ENCODE data around the gene TAS2R46.
"Not testable (repeated sequence)": the region's sequence is repeated elsewhere in the genome, so short reads cannot be mapped to it uniquely, and the experiment has no call there.

TAS2R46 gene, protein sequence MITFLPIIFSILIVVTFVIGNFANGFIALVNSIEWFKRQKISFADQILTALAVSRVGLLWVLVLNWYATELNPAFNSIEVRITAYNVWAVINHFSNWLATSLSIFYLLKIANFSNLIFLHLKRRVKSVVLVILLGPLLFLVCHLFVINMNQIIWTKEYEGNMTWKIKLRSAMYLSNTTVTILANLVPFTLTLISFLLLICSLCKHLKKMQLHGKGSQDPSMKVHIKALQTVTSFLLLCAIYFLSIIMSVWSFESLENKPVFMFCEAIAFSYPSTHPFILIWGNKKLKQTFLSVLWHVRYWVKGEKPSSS

DNA sequence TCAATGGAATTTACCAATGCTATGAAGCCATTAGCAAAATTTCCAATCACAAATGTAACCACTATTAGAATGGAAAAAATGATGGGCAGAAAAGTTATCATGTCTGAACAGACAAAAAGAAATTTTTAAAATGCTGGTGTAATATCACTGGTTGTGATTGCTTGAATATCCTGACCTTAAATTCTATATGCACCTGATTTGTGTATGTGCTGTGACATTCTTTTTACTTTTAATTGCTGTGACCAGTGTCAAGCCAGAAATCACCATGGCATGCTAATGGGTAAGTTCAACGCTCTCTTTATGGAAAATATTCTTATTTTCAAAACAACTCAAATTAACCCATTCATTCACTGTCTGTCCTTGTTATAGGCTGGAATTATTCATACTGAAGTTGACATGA lies at the start of gene TAS2R46:
TSS of gene TAS2R46 (minus strand) at position 101 of the 400 bp plus-strand sequence. CDS start at position 101, 0 bp downstream.
- not testable (repeated sequence) for DNase-seq

DNA sequence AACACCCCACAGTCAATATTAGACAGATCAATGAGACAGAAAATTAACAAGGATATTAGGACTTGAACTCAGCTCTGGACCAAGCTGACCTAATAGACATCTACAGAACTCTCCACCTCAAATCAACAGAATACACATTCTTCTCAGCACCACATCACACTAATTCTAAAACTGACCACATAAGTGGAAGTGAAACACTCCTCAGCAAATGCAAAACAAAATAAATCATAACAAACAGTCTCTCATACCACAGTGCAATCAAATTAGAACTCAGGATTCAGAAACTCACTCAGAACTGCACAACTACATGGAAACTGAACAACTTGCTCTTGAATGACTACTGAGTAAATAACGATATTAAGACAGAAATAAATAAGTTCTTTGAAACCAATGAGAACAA lies 49.1 kb upstream of the TAS2R46 start:
- not testable (repeated sequence) for DNase-seq

DNA sequence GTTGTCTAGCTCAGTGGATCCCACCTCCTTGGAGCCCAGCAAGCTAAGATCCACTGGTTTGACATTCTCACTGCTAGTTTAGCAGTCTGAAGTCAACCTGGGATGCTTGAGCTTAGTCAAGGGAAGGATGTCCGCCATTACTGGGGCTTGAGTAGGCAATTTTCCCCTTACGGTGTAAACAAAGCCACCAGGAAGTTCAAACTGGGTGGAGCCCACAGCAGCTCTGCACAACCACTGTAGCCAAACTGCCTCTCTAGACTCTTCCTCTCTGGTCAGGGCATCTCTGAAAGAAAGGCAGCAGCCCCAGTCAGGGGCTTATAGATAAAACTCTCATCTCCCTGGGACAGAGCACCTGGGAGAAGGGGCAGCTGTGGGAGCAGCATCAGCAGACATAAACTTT lies 46.8 kb upstream of the TAS2R46 start:
- DNase-seq: no peak

DNA sequence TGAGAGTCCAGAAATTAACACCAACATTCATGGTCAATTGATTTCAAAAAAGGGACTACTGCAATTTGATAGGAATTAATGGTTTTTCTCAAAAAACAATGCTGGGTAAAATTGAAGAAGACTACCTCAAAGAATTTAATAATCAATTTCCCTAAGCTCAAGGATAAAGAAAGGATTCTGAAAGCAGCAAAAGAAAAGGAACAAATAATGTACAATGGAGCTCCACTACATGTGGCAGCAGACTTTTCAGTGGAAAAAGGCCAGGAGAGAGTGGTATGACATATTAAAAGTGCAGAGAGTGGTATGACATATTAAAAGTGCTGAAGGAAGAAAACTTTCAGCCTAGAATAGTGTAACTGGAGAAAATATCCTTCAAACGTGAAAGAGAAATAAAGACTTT lies 45.6 kb upstream of the TAS2R46 start:
- no peak for DNase-seq

DNA sequence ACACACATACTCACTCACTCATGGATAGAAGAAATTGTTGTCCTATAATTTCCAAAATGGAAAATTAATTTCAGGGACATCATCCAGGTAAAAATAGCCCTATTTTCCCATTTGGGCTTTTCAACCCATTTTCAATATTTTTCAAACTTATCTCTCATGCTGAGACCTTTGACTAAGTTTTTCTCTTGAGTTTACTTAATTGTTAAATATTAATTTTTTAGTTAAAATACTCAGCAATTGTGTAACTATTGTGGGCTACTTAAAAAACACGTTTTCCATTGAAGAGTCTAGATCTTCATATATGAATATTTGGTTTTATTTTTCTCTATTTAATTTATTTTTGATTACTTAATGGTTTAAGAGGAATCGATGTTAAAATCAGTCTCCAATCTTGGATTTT lies 44.2 kb upstream of the TAS2R46 start:
- DNase-seq: no peak

DNA sequence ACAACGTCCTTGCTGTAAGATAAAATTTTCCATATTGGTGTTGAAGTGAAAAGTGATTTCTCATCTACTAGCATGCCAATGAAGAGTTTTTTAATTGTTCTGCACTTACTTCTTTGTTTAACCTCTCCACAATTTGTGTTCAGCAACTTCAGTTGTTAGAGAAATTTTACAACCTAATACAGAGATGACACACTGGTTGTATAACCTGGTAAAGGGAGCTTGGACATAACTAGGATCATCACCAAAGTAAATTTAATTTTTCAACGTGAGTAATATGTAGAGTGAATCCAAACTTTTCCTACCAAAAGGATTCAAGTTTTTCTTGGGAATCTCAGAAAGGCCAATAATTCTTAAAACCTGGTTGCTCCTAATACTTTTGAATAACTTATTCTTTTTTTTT lies 43.5 kb upstream of the TAS2R46 start:
- DNase-seq: no peak

DNA sequence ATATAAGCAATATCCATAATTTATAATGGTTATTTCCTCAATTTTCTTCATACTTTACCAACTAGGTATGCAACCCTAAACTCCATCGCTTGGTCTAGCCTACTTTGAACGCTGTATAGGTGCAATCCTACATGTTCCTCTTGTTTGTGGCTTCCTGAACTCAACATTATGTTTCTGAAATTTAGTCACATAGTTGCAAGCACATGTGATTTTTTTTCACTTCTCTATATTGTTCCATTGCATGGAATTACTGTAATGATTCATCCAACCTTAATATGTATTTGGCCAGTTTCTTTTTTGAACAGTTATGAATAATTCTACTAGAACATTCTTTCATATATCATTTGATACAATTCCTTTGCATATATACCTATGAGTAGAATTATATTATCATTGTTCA lies 32.8 kb upstream of the TAS2R46 start:
- DNase-seq: not testable (repeated sequence)

DNA sequence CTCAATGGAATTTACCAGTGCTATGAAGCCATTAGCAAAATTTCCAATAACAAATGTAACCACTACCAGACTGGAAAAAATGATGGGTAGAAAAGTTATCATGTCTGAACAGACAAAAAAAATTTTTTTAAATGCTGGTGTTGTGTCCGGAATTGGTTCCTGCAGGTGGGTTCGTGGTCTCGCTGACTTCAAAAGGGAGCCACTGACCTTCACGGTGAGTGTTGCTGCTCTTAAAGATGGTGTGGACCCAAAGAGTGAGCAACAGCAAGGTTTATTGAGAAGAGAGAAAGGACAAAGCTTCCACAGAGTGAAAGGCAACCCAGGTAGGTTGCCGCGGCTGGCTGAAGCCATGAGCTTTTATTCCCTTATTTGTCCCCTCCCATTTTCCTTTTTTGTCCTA lies 30.0 kb upstream of the TAS2R46 start, which contains the start of gene TAS2R43:
TSS of gene TAS2R43 (minus strand) at position 186 of the 400 bp plus-strand sequence. CDS start at position 102, 84 bp downstream.
- DNase-seq: no peak

DNA sequence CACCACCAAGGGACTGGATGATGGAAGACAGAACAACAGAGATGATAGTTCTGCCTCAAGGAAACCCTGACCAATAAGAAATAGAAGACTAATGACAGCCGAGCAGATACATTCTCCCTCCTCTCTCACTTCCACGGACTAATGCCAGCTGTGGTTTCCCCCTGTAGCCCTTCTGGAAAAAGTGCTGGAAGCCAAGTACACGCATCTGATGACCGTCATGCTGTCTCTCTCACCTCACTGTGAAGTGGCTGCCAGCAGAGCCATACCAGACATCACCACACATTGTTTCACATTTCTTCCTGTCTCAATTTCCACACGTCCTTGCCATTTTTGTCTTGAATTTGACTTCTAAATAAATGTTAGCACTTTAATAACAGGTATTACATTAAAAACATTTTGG lies 27.2 kb upstream of the TAS2R46 start:
- DNase-seq: no peak

DNA sequence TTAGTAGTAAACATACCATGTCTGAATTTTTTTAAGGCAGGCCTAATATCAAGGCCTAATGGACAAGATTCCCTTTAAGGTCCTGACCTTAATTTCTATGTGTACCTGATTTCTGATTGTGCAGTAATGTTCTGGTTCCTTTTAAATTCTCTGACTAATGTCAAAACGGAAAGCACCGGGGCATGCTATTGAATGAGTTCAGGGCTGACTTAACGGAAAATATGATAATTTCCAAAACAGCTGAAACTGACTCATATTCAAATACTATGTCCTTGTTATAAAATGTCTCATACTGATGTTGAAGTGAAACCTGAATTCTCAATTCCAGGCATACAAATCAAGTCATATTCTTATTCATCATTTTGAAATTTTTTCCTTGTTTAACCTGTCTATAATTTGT lies 23.3 kb upstream of the TAS2R46 start:
- no peak for DNase-seq

DNA sequence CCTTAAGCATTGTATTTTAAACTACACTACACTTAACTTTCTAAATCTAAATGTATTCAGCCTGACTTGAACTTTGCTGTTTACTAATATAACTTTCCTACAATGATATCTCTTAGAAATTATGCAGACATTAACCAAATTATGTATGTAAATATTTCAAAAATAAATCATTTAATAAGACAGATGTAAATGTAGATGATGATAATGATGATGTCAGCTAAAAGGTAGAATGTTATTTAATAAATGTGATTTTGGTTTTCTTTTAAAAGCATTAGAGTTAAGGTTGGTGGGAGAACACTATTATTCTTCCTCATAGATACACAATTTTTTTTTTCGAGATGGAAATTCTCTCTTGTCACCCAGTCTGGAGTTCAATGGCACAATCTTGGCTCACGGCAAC lies 19.9 kb upstream of the TAS2R46 start:
- DNase-seq: no peak

DNA sequence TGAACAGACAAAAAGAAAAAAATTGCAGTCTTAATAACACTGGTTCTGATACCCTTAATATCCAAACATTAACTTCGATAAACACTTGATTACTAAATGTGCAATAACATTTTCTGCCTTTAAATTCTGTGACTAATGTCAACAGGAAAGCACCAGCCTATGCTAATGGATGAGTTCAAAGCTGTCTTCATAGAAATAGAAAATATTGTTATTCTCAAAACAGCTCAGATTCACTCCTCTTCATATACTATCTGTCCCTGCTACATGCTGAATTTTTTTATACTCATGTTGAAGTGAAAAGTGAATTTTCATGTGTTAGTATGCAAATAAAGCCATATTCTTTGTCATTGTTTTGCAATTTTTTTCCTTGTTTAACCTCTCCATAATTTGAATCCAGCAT lies 16.2 kb upstream of the TAS2R46 start:
- no peak for DNase-seq

DNA sequence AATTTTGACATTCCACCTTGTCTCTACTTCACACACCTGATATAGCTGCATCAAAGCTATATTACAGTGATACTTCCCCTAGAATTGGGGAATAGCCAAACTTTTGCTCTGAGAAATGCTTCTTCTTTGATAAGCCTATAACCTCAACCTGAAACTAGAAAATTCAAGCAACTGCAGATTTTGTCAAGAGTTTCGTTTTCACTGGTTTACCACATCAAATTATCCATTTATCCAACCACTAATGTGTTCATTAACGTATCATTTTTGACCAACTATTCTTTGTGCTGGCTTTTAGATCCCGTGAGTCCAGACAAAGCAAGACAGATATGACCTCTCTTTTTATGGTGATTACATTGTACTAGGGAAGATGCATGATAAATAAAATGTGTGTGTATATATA lies 13.5 kb upstream of the TAS2R46 start:
- no peak for DNase-seq

DNA sequence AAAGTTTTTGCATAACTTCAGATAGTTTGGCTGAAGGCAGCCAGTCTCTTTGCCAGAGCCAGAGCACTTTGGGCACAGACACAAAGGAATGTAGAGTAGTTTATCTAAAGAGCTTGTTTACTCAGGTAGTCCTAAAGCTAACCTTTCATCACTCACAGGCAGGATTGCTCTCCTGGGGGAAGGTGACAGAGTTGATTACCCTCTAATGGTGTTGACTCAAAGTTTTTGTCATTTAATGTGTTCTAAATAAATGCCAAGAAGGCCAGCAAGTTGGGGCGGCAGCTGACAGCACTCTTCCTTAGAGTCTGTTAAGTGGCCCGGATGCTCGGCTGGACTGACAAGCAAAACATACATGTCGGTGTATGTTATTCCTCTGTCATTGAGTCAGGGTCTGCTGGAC lies 9.3 kb upstream of the TAS2R46 start:
- no peak for DNase-seq

DNA sequence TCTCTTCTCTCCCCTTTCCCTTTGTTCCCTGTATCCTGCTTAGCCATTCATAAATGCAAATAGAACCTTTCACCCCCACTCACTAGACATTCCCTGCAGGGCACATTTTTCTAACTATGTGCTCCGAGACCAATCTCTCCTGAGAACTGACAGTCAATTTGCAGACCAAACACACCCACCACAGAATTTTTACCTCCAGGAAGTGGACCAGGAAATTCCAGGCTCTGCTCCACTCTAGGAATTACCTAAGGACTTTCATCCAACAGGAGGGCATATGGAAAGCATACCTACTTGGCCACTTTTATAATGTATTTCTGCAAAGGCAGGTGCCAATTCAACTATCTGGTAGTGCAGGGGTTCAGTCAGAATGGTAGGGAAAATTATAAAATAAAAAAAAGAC lies 8.9 kb upstream of the TAS2R46 start:
- DNase-seq: no peak

DNA sequence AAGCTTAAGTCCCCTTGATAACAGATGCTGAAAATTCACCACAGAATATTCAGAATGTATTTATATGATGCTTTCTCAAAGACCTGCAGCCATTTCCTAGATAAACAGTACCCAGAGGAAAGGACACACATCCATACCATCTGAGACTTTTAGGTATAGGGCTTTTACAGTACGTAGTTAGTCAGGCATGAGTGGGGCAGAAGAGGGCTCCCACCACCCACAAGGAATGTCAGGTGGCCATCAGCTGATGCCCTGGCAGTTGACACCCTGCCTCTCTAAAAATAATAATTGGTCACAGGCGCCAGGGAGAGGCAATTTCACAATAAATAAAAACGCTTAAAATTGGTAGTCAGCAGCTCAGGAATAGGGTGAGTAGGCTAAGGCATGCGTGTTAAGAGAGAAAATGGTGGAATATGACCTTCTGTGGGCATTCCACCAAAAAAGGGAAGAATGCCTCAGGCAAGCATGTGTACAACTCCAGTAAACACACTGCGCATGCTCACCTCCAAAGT lies 7.8 kb upstream of the TAS2R46 start:
- no peak for DNase-seq

DNA sequence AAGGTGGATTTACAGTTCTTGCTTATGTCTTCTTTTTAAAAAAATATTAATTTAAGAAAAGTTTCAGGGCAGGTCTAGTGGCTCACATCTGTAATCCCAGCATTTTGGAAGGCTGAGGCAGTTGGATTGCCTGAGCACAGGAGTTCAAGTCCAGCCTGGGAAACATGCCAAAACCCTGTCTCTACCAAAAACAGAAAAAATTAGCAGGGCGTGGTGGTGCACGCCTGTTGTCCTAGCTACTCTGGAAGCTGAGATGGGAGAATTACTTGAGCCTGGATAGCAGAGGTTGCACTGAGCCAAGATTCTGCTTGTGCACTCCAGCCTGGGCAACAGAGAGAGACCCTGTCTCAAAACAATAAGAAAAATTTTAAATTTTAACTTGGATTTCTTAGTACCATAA lies 5.4 kb upstream of the TAS2R46 start:
- no peak for DNase-seq

DNA sequence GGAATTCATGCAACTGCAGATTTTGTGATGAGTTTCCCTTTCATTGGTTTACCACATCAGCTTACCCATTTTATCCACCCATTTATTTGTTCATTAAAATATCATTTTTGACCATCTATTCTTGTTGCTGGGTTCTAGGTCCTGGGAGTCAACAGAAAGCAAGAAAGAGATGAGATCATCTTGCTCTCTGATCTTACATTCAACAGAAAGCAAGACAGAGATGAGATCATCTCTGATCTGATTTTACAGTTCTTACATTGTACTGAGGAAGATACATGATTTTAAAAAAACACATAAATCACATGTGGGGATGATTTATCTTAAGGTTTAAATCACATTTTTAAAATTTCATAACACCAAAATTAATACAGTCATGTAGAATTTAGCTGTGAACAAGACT lies 2.3 kb downstream of the TAS2R46 start:
- DNase-seq: no peak

DNA sequence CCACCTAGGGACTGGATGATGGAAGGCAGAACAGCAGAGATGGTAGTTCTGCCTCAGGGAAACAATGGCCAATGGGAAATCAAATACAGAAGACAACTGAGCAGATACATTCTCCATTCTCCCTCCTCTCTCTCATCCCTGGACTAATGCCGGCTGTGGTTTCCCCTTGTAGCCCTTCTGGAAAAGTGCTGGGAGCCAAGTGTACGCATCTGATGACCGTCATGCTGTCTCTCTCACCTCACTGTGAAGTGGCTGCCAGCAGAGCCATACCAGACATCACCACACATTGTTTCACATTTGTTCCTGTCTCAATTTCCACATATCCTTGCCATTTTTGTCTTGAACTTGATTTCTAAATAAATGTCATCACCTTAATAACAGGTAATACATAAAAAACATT lies 3.1 kb downstream of the TAS2R46 start:
- DNase-seq: no peak

DNA sequence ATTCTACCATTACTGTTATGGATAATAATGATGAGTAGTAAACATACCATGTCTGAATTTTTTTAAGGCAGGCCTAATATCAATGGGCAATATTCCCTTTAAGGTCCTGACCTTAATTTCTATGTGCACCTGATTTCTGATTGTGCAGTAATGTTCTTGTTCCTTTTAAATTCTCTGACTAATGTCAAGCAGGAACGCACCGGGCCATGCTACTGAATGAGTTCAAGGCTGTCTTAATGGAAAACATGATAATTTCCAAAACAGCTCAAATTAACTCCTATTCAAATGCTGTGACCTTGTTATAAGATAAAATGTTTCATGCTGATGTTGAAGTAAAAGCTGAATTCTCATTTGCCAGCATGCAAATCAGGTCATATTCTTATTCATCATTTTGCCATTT lies 6.8 kb downstream of the TAS2R46 start:
- DNase-seq: no peak

DNA sequence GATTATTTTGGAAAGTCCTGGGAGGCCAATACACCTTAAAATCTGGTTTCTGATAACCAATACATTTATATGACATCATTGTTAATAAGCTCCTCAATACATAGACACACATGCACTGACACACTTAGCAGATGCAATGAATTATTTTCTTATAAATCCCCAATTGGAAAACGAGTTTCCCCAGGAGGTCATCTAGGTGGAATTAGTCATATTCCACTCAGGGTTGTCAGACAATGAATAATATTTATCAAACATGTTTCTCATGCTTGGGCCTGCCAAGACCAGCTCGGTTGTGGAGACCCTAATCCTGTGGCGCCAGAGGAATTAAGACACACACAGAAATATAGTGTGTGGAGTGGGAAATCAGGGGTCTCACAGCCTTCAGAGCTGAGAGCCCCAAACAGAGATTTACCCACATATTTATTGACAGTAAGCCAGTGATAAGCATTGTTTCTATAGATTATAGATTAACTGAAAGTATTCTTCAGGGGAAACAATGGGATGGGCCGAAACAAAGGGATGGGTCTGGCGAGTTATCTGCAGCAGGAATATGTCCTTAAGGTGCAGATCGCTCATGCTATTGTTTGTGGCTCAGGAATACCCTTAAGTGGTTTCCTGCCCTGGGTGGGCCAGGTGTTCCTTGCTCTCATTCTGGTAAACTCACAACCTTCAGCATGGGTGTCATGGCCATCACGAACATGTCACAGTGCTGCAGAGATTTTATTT lies 12.1 kb downstream of the TAS2R46 start:
- DNase-seq: not testable (repeated sequence)

DNA sequence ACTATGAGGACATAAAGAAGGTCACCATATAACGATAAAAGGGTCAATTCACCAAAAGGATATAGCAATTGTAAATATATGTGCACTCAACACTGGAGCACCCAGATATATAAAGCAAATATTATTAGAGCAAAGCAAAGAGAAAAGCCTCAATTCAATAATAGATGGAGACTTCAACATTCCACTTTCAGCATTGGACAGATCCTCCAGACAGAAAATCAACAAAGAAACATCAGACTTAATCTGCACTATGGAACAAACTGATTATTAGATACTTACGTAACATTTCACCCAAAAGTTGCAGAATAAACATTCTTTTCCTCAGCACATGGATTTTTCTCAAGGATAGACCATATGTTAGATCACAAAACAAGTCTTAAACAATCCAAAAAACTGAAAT lies 20.7 kb downstream of the TAS2R46 start:
- DNase-seq: not testable (repeated sequence)

DNA sequence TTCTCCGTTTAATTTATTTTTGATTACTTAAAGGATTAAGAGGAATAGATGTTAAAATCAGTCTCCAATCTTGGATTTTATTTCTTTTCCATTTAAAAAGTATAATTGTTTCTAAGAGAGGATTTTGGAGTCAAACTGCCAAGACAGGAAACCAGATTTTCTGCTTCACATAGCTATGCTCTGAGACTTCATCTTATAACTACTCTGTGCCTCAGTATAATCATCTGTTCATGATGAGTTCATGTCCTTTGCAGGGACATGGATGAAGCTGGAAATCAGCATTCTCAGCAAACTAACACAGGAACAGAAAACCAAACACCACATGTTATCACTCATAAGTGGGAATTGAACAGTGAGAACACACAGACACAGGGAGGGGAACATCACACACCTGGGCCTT lies 21.9 kb downstream of the TAS2R46 start:
- DNase-seq: no peak

DNA sequence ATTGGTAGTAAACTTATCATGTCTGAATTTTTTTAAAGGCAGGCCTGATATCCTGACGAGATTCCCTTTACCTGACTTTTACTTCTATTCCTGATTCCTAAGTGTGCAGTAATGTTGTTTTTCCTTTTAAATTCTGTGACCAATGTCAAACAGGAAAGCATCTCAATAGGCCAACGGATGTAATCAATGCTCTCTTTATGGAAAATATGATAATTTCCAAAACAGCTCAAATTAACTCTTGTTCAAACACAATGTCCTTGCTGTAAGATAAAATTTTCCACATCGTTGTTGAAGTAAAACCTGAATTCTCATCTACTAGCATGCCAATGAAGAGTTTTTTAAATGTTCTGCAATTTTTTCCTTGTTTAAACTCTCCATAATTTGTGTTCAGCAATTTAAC lies 22.9 kb downstream of the TAS2R46 start:
- no peak for DNase-seq
